H1 (cell line): Measurements from ENCODE around the gene CD300LG.

Source experiments
- ASH2L ChIP-seq: fragments of 200-600, 300-600 bp; sonication (generic); IDR thresholded peaks from one replicate; pipeline ENCODE4 v1.7.1; 2017; ENCODE audit warnings: low read length
- CTCF ChIP-seq, 3 experiments: IDR thresholded peaks; 1 replicate in 2 of 3; 2 replicates in 1 of 3; pipeline versions ENCODE4 v1.5.1 to v1.6.1; 2011; ENCODE audit warnings: low read length in 3 of 3, mild to moderate bottlenecking in 3 of 3, inconsistent platforms in 2 of 3, low read depth in 1 of 3, moderate library complexity in 1 of 3; ENCODE audit not compliant: insufficient read depth in 1 of 3; ENCODE audit errors: control extremely low read depth in 1 of 3
- EZH2 ChIP-seq: fragments of 200-600 bp; sonication (generic); IDR thresholded peaks from 2 replicates; pipeline ENCODE4 v1.7.1; 2012; ENCODE audit warnings: low read depth, mild to moderate bottlenecking, moderate library complexity, low read length, inconsistent platforms; ENCODE audit not compliant: severe bottlenecking
- GABPA ChIP-seq: IDR thresholded peaks from 2 replicates; pipeline ENCODE4 v1.6.1; 2011; ENCODE audit warnings: mild to moderate bottlenecking, low read length, moderate library complexity, borderline replicate concordance; ENCODE audit not compliant: insufficient read depth
- HDAC2 ChIP-seq, 2 experiments: fragments of 300-600 bp in 1 of 2; sonication (generic) in 1 of 2; IDR thresholded peaks; 2 replicates each; pipeline ENCODE4 v1.6.1; 2011 to 2012; ENCODE audit warnings: low read depth in 2 of 2, low read length in 2 of 2, mild to moderate bottlenecking in 2 of 2, moderate library complexity in 2 of 2, borderline replicate concordance in 1 of 2, inconsistent platforms in 1 of 2
- KDM1A ChIP-seq: fragments of 200-600, 300-600 bp; sonication (generic); IDR thresholded peaks from 2 replicates; pipeline ENCODE4 v1.7.1; 2016; ENCODE audit warnings: mild to moderate bottlenecking, low read length, borderline replicate concordance
- MAX ChIP-seq: IDR thresholded peaks from 2 replicates; pipeline ENCODE4 v1.6.1; 2012; ENCODE audit warnings: inconsistent platforms
- POLR2A ChIP-seq, 2 experiments: IDR thresholded peaks; 1 replicate in 1 of 2; 2 replicates in 1 of 2; pipeline ENCODE4 v1.6.1; 2011; ENCODE audit warnings: low read depth in 2 of 2, low read length in 2 of 2, mild to moderate bottlenecking in 2 of 2; ENCODE audit errors: control extremely low read depth in 1 of 2
- TEAD4 ChIP-seq: IDR thresholded peaks from 2 replicates; pipeline ENCODE4 v1.6.1; 2012; ENCODE audit warnings: low read depth, low read length, inconsistent platforms, mixed read lengths

GRCh38 chr17:43814714-43815113, 32.3 kb upstream of the CD300LG start:
- TF ChIP-seq ASH2L, result no peak
- TF ChIP-seq HDAC2 (IDR thresholded peaks at IDR 0.05; ENCODE audit: borderline replicate concordance in 1 of 2, low read depth in 2 of 2, low read length in 2 of 2), result no peak
- TF ChIP-seq KDM1A, result no peak
- no peak for TF ChIP-seq POLR2A (IDR thresholded peaks at IDR 0.05; ENCODE audit: control extremely low read depth in 1 of 2, low read depth in 2 of 2, low read length in 2 of 2)
- TF ChIP-seq CTCF (IDR thresholded peaks at IDR 0.05; ENCODE audit: control extremely low read depth in 1 of 3, insufficient read depth in 1 of 3, low read depth in 1 of 3, low read length in 3 of 3), result no peak
- no peak for TF ChIP-seq MAX
- TF ChIP-seq GABPA, result no peak
- TF ChIP-seq TEAD4, result no peak
- TF ChIP-seq EZH2, result no peak
